Gastrocnemius medialis (tissue), 4 donors: Measurements from ENCODE around the gene RFPL3. TPM values are rescaled to one million over a fixed set of nuclear protein-coding genes. Genes with fewer than 3 reads are reported as not detected.
"Not testable (repeated sequence)": the region's sequence is repeated elsewhere in the genome, so short reads cannot be mapped to it uniquely, and the experiment has no call there.

Experiments
- ATAC-seq, 2 donors: fragments of 150-250 bp; one replicate each; pipeline ENCODE4 v1.9.1; 2016
- DNase-seq, 2 donors: peaks; one replicate each; pipeline ENCODE4 v3.0.0-alpha.2; 2019
- H3K27ac ChIP-seq, 4 donors: fragments of 200-600 bp; sonication (generic); 1 replicate in 1 of 4; 2 replicates in 3 of 4; pipeline ENCODE4 v1.5.1; 2016 to 2018; ENCODE audit warnings: mild to moderate bottlenecking in 2 of 4, moderate library complexity in 1 of 4
- H3K27me3 ChIP-seq, 3 donors: fragments of 200-600 bp; sonication (generic) in 2 of 3; 1 replicate in 1 of 3; 2 replicates in 2 of 3; pipeline versions ENCODE4 v1.5.1 to v1.6.0; 2016 to 2019; ENCODE audit warnings: mild to moderate bottlenecking in 1 of 3, moderate library complexity in 1 of 3
- H3K36me3 ChIP-seq, 2 donors: fragments of 200-600 bp; sonication (generic) in 1 of 2; one replicate each; pipeline ENCODE4 v1.5.1; 2017 to 2018
- H3K4me1 ChIP-seq, 2 donors: fragments of 200-600 bp; sonication (generic) in 1 of 2; one replicate each; pipeline ENCODE4 v1.5.1; 2016 to 2017; ENCODE audit warnings: mild to moderate bottlenecking in 2 of 2
- H3K4me3 ChIP-seq, 4 donors: fragments of 200-600 bp; sonication (generic) in 3 of 4; 1 replicate in 1 of 4; 2 replicates in 3 of 4; pipeline ENCODE4 v1.5.1; 2016 to 2019; ENCODE audit warnings: mild to moderate bottlenecking in 2 of 4
- H3K9me3 ChIP-seq, 3 donors: fragments of 200-600 bp; sonication (generic) in 2 of 3; 1 replicate in 1 of 3; 2 replicates in 2 of 3; pipeline ENCODE4 v1.5.1; 2016 to 2019
- POLR2A ChIP-seq, 2 donors: fragments of 450-650 bp; IDR thresholded peaks; one replicate each; pipeline ENCODE4 v1.6.1; 2017; ENCODE audit warnings: antibody characterized with exemption in 2 of 2, mild to moderate bottlenecking in 2 of 2, moderate library complexity in 2 of 2
- in situ Hi-C, 4 donors: fragments of 200-750 bp; cut with MboI; loops; one replicate each; pipeline versions ENCODE4 v1.15.0 to v1.8.0; 2017; ENCODE audit warnings: low sequenced_read_pairs in 4 of 4
- intact Hi-C: fragments of 100-400 bp; cut with DNase I; formaldehyde crosslinking; loops from one replicate; pipeline ENCODE4 v1.15.1; 2023; ENCODE audit warnings: low total_unique reads
- total RNA-seq, 4 donors: library from RNA; depleted of rRNA; stranded (reverse); fragments of >200 nt; gene quantifications; one replicate each; pipeline versions ENCODE4 v1.1.0 to v1.2.3, GENCODE V29; 2016
- TF ChIP-seq, protein P1 (sequence below), 5 experiments: fragments of 450-650 bp in 3 of 5; fragments of 200-600 bp in 2 of 5; sonication (generic) in 2 of 5; IDR thresholded peaks in 4 of 5; conservative IDR thresholded peaks in 1 of 5; 1 replicate in 4 of 5; 2 replicates in 1 of 5; pipeline ENCODE4 v1.5.1; 2016 to 2019; ENCODE audit warnings: antibody characterized with exemption in 5 of 5, mild to moderate bottlenecking in 3 of 5, moderate library complexity in 3 of 5

Gene RFPL3
- not detected for total RNA-seq

DNA sequence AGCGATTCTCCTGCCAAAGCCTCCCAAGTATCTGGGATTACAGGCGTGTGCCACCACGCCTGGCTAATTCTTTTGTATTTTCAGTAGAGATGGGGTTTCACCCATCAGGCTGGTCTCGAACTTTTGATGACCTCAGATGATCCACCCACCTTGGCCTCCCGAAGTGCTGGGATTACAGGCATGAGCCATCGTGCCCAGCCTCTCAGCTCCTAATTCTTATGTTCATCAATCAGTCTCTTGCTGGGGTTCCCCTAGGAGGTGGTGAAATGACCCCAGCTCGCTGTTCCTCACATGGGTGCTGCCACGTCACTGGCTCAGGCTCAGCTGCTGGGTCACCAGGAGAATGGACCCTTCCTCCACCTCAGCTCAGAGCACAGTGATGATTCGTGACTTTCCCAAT, at the start of gene RFPL3:
Gene RFPL3 (plus strand): TSS at position 301 of the 400 bp plus-strand sequence. CDS start 205 bp downstream, outside the sequence.
- ATAC-seq, in situ Hi-C loops, DNase-seq, H3K4me3 ChIP-seq, H3K27ac ChIP-seq, intact Hi-C loops, H3K9me3 ChIP-seq, H3K36me3 ChIP-seq, H3K4me1 ChIP-seq, H3K27me3 ChIP-seq: not testable (repeated sequence)

DNA sequence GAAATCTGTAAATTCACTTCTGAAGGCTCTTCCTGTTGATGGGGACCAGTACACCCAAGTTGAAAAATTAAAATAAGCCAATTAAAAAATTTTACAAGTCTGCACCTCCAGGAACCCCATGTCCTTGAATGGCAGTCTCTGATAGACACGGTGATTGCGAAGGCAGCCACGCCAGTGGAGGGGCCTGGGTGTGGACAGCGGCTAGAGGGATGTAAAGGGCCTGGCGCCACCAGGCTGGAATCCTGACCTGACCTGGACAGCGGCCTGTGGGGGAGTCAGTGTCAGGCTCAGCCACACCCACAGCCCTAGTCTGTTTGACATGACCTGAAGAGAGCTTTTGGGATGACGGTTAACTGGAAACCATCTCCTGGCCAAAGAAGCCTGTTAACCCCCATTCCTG, 49.5 kb upstream of the RFPL3 start:
- no peak overlapping the region for H3K27ac ChIP-seq
- DNase-seq (no peak), ATAC-seq (no peak)
- no peaks in the 10 kb centered on the region for H3K9me3 ChIP-seq
- no peak overlapping the region for H3K4me3 ChIP-seq
- TF ChIP-seq, protein P1, sequence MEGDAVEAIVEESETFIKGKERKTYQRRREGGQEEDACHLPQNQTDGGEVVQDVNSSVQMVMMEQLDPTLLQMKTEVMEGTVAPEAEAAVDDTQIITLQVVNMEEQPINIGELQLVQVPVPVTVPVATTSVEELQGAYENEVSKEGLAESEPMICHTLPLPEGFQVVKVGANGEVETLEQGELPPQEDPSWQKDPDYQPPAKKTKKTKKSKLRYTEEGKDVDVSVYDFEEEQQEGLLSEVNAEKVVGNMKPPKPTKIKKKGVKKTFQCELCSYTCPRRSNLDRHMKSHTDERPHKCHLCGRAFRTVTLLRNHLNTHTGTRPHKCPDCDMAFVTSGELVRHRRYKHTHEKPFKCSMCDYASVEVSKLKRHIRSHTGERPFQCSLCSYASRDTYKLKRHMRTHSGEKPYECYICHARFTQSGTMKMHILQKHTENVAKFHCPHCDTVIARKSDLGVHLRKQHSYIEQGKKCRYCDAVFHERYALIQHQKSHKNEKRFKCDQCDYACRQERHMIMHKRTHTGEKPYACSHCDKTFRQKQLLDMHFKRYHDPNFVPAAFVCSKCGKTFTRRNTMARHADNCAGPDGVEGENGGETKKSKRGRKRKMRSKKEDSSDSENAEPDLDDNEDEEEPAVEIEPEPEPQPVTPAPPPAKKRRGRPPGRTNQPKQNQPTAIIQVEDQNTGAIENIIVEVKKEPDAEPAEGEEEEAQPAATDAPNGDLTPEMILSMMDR (IDR thresholded peaks at IDR 0.05 in 4 of 5, conservative IDR thresholded peaks at IDR 0.05 in 1 of 5), result no peak
- TF ChIP-seq POLR2A (IDR thresholded peaks at IDR 0.05), result no peak
- intact Hi-C loops, result no loop called here
- H3K4me1 ChIP-seq, result no peaks in the 10 kb centered on the region
- H3K27me3 ChIP-seq, result no peaks in the 10 kb centered on the region
- in situ Hi-C loops, result no loop called here
- no peaks in the 10 kb centered on the region for H3K36me3 ChIP-seq

DNA sequence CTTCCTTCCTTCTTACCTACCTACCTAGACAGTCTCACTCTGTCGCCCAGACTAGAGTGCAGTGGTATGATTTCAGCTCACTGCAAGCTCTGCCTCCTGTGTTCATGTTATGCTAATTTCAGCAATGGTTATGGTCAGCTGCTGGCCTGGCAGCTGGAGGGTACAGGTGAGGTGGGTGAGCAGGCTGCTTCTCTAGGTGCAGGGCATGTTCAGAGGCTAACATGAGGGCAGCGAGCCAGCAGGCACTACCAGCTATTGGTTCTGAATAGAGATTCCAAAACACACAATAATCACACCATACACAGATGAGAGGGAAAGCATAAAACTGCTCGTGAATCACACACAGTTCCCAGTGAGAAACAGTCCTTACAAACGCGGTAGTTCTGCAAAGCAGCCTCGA, 48.7 kb upstream of the RFPL3 start:
- Histone ChIP-seq H3K9me3 (no peaks in the 10 kb centered on the region), H3K4me3 (no peak overlapping the region), H3K36me3 (no peaks in the 10 kb centered on the region), H3K4me1 (no peaks in the 10 kb centered on the region), H3K27me3 (no peaks in the 10 kb centered on the region), H3K27ac (no peak overlapping the region)
- TF ChIP-seq POLR2A (IDR thresholded peaks at IDR 0.05), result no peak
- TF ChIP-seq, protein P1 (IDR thresholded peaks at IDR 0.05 in 4 of 5, conservative IDR thresholded peaks at IDR 0.05 in 1 of 5), result no peak
- DNase-seq (no peak), ATAC-seq (no peak)
- in situ Hi-C loops, result no loop called here
- intact Hi-C loops, result no loop called here

DNA sequence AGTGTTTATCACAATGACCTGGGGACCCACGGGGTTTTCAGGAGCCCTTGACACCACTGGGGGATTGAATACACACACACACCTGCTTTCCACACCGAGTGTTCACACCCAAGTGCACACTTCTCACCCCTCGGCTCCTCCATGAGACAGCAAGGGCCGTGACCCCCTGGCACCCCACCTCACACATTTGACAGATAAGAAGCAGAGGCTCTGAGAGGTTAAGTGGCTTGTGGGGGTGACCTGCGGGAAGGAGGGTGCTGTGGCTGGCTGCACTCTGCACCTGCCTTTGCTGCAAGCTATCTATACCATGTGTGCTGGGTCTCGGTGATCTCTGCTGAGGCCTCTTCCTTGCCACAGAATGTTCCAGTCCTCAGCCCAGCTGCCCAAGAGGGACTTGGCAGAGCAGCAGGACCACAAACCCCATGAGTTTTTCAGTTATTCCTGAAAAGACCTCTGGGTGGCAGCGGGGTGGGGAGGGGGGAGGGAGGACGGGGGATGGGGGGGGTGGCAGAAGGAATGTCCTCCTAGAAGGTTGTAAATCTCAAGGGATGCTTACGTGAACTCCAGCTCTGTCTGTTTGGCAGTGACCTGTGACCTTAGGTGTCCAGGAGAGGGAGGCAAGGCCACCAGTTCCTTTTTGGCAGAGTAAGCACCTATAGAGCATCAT, 47.9 kb upstream of the RFPL3 start:
- Histone ChIP-seq H3K4me1 (no peaks in the 10 kb centered on the region), H3K27me3 (no peaks in the 10 kb centered on the region), H3K27ac (no peak overlapping the region), H3K36me3 (no peaks in the 10 kb centered on the region), H3K9me3 (no peaks in the 10 kb centered on the region), H3K4me3 (no peak overlapping the region)
- DNase-seq (no peak), ATAC-seq (no peak)
- in situ Hi-C loops (no loop called here), intact Hi-C loops (no loop called here)
- TF ChIP-seq, protein P1 (IDR thresholded peaks at IDR 0.05 in 4 of 5, conservative IDR thresholded peaks at IDR 0.05 in 1 of 5), result no peak
- no peak for TF ChIP-seq POLR2A (IDR thresholded peaks at IDR 0.05)

DNA sequence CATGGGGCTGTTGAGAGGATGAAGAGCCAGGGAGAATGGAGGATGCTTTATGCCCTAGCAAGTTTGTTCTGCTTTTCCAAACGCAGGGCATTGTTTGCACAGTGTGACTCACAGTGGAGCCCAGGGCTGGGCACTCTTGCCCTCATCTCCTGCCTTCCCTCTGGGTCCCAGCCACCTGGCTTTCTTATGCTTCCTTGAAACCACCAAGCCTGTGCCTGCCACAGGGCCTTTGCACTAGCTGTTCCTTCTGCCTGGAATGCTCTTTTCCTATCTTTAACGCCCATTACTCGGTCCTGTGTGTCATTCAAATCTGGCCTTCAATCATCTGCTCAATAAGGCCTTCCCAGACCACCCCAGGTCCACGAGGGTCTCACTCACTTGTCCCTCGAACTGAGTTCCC, 46.9 kb upstream of the RFPL3 start:
- no peaks in the 10 kb centered on the region for H3K9me3 ChIP-seq
- no peaks in the 10 kb centered on the region for H3K27me3 ChIP-seq
- no peak for TF ChIP-seq POLR2A (IDR thresholded peaks at IDR 0.05)
- TF ChIP-seq, protein P1 (IDR thresholded peaks at IDR 0.05 in 4 of 5, conservative IDR thresholded peaks at IDR 0.05 in 1 of 5), result no peak
- in situ Hi-C loops (no loop called here), intact Hi-C loops (no loop called here)
- no peak overlapping the region for H3K27ac ChIP-seq
- no peak for DNase-seq
- no peak for ATAC-seq
- H3K4me1 ChIP-seq, result no peaks in the 10 kb centered on the region
- H3K4me3 ChIP-seq, result no peak overlapping the region
- no peaks in the 10 kb centered on the region for H3K36me3 ChIP-seq
